Measurements from ENCODE around the gene KAZN.

Gene KAZN

DNA sequence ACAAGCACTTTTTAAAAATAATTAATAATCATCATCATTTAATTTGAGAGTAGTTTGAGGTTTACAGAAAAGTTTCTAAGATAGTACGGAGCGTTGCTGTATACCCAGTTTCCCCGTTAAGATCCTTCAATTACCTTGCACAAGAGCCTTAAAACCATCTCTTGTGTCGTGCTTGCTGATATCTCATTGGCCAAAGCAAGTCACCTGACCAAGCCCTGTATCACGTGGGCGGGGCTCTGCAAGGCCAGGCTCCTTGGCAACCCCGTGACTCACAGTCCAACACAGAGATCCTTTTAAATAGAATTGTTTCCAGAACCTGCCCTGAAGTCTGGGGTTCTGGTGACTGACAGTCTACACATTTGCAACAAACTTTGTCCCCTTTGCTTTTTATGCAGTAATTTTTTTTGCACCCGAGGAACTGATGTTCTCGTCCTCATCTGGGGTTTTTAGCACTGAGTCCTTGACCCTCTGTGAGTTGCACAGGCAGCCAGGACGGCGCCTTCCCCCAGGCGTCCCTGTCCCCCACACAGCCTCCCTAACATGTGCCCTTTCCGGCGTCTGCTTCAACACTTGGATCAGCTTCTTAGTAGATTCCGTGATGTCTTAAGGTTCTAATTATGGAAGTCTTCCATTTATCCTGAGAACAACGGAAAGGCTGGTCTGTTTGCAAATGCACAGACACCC lies 371.8 kb downstream of the KAZN start:
- DNase-seq, result peak; percentile 86

DNA sequence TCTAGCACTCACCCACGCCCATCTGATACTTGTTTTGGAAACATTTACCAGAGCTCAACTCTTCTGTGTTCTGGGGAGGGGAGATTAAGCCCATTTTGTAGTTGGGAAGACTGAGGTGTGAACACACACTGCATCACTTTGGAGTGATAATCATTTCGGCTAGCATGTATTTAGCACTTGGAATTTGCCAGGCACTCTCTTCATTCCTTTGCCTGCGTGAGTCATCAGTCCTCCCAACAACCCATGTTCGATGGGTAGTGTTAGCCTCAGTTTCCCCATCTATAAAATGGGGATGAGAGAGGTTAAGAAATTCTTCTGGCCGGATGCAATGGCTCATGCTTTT lies 372.3 kb downstream of the KAZN start:
- no peak for DNase-seq

DNA sequence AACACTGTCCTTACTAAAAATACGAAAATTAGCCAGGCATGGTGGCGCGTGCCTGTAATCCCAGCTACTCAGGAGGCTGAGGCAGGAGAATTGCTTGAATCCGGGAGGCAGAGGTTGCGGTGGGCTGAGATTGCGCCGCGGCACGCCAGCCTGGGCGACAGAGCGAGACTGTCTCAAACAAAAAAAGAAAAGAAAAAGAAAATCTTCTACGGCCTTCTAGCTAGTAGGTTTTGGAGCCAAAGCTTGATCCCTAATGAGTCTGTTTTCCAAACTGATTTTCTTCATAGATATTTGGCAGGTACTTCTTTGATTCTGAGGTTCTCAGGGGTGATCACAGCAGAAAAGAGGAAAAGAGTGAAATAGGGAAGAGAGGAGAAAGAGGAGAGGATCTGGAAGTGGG lies 372.7 kb downstream of the KAZN start:
- DNase-seq, result no peak

DNA sequence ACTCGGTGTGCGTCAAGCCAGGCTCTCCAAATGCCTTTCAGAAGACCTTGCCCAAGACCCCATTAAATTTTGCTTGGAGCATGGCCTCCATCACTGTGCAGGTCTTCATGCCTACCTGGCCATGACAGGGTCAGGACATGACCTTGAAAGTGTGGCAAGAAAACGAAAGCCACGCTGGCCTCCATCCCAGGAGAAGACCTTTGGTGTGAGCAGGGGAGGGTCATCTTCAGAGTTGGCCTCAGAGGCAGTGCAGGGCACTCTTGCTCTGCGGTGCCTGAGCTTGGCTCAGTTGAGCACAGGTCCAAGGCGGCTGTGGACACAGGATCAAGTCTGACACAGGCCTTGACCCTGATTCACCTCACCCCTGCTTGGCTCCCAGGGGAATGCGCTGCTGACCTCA lies 373.6 kb downstream of the KAZN start:
- no peak for DNase-seq

DNA sequence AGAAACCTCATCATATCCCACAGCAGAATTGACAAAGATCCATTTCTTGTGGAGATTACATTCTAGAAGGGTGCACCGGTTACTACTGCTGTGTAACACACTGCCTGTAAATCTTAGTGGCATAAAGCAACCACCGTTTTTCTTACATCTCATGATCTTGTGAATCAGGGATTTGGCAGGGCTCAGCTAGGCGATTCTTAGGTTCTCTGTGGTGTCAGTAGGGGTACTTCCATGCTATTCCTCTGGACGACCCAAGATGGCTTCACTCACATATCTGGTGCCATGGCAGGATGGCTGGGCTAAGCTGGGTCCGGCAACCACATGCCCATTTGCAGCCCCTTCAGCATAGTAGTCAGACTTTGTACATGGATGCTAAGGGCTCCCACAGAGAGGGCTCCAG lies 375.3 kb downstream of the KAZN start:
- no peak for DNase-seq

DNA sequence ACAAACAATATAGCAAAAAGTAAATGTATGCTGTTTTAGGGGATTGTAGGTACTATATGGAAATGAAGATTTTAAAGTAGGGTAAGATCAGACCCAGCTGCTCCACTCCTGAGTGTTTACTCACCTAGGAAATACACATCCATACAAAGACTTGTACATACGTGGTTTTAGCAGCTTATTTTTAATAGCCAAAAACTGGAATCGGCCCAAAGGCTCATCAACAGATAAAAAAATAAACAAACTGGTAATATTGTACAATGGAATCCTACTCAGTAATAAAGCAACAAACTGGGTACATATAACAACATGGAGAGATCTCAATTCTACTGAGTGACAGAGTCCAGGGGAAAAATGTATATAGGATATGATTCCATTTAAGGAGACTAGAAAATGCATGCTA lies 375.9 kb downstream of the KAZN start:
- no peak for DNase-seq

DNA sequence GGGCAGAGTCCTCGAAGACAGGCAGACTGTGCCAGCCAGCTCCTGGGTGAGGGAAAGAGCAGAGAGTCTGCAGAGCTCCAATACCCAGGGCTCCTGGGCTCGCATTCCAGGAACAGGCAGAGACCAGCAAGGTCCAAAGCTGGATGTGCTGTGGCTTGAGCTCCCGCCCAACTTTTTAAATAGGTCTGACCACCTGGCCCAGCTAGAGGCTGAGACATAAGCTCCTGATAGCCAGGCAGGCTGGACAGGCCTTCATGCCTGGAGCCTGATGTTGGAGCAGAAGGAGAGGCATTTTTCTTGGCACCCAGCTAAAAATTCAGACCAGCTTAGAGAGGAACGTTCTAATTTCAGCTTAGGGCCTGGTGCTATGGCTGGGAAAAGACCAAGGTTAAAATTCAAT lies 376.6 kb downstream of the KAZN start:
- DNase-seq, result no peak

DNA sequence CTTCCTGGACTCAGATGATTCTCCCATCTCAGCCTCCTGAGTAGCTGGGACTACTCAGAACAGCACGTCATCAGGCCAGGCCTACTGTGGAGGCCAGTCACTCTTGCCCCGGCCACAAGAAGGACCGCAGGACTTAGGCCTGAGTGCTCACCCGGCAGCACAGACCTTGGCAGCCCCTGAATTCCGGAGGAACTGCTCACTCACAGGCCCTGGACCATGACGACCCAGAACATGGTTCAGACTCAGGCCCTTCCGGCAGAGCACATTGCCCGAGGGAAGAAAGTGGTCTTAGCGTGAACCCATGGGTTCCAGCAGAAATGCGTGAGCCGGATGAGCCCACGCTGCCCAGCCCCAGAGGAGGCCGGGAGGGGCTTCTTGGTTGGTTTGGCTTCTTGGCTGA lies 377.8 kb downstream of the KAZN start:
- no peak for DNase-seq

DNA sequence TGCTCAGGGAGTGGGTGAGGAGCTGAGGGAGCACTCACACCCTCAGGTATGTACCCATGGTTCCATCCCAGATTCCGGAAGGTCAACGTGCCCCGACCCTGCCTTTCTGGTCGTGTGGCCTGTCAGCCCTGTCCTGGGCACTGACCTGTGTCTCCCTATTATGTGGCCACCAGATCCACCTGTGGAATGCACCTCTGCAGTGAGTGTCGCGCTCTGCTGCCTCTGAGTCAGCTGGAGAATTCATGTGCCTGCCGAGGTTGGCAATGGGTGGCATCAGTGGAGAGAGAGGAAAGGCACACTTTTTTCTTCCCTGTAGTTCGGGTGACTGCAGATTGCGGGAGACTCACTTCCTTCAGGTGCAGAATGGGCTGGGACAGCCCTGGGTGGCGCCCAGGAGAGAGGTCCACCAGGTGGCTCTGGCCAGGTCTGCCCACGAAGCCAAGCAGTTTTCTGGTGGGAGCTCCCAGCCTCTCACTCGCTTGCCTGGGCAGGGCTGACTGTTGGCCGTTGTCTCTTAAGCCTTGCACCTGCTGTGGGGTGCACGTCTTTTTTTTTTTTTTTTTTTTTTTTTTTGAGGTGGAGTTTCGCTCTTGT lies 378.9 kb downstream of the KAZN start:
- no peak for DNase-seq

DNA sequence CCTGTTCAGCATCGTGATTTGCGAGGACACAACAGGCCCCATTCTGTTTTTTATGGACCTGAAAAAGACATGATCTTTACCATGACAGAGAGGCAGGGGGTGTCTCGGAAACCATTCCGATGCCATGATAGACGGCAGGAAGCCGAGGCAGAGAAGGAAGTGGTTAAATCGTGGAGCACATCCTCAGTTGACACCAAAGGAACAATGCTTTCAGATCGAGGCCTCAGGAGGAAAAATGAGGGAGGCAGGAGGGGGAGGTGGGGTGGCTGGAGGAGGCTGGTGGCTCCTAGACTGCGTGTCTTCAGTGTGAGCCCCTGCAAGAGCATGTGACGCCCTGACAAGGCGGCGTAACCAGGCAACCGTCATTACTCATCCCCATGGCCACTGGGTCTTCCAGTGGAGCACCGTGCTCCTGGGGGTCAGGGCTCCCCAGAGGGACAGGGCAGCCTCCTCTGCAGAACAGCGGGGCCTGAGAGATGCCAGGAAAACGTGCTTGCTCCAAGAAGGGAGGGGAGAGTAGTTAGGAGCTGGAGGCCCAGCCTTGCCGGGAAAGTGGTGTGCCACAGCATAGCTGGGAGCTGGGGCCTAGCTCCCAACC lies 382.2 kb downstream of the KAZN start:
- no peak for DNase-seq

DNA sequence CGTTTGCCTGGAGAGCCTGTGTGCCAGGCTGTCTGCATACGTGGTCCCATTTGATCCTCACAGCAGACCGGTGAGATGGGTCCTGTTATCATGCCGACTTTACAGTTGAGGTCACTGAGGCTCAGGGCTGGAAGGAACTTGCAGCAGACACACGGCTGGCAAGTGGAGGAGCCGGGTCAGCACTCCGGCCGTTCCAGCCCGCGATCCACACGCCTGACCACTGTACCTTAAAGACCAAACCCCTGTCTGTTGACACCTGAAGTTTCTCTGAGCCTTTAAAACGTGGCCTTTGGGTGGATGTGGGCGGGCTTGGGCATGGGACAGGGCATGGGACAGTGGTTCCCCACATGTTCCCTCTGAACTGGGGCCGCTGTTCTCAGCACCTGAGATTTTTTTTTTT lies 383.5 kb downstream of the KAZN start:
- DNase-seq, result no peak

DNA sequence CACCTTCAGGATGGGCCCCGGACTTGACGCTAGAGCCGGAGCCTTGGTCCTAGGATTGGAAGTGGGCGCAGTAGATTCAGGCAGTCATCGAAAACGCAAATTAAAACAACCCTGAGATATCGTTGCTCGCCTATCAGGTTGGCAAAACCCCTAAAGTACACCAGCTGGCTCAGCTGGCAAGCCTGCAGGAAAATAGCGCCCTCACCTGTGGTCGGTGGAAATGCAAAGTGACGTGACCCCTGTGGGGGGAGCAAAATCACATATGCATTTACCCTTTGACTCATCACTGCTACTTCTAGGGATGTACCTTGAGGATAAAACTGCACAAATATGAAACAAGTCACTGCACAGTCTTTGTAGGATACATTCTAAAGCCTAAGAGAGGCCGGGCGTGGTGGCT lies 384.8 kb downstream of the KAZN start:
- no peak for DNase-seq

DNA sequence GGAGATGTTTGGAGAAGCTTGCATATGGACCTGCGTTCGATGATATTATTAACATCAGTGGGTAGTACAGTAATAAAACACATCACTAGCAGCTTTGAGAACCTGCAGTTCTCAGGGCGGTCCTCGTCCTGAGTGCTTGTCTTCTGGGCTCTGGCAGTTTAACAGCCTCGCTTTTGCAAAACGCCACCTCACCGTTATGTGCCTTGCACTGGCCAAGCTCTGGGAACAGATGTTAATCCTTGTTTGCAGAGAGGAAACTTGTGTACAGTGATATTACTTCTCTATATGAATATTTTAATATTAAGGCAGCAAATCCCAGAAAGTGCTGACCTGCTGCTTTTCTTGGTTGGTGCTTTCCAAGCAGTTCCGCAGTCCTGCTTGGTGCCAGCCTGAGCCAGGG lies 387.7 kb downstream of the KAZN start:
- DNase-seq, result no peak

DNA sequence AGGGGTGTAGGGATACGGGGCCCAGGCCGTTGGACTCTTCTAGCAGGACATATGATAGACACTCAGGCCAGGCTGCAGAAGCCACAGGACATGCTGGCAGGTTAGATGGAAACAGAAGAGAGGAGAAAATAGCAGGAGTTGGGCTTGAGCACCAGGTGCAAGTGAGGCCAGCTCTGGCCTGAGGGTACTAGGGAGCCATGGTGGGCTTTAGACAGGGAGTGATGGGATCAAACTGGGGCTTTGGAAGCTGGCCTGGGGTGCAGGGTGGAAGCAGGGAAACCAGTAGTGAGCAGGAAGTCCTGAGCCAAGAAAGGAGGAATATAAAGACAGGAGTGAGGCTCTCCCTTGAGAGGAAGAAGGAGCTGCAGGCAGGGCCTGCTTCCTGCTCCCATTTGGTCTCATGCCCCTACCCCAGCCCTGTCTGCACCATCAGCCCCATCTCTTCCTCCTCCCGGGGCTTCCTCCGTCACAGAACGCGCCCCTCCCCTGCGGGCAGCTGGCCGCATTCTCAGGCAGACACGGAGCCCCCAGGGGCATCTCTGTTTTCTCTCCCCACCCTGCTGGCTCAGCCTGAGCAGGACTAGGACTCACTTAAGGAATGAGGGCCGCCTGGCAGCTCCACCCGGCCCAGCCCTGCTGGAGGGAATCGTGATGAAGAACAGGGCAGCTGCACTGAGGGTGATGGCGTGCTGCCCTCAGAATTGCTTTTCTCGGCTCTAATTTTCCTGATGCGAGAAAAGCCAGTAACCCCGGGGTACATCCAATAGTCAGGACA lies 389.5 kb downstream of the KAZN start:
- no peak for DNase-seq

DNA sequence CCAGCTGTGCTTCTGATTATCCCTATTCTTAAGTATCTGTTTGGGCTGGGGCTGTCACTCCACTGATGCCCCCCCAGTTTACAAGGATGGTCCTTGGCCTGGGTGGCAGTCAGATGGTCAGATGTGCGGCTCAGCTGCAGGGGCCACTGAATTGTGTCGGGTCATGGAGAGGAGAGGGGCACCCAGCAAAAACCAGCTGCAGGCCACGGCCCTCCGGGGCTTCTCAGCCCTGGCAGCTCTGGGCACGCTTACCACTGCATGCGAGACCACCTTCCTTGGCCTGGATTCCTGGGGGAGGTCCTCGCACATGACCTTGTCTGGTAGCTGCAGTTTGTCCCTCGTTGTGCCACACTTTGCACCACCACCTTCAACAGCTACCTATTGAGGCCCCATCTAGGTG lies 390.2 kb downstream of the KAZN start:
- DNase-seq, result no peak

DNA sequence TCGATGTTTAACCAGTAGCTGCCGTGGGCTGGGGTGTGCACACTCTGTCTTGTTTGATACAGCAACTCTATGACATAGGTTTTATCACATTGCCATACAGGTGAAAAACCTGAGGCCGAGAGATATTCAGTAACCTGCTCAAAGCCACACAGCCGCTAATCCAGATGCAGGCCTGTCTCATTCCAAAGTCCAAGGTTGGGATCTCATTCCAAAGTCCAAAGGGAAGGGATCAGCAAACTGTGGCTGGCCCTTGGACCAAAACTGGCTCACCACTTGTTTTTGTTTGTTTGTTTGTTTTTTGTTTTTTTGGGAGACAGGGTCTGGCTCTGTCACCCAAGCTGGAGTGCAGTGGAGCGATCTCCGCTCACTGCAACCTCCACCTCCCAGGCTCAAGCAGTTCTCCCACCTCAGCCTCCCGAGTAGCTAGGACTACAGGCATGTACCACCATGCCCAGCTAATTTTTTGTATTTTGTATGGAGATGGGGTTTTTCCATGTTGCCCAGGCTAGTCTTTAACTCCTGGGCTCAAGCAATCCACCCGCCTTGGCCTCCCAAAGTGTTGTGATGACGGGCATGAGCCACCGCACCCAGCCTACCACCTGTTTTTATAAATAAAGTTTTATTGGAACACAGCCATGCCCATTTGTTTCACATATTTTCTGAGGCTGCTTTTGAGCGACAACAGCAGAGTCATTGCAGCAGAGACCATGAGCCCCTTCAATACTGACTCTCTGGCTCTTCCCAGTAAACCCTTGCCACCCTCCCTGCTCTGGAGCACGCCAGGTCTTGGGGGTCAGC lies 391.6 kb downstream of the KAZN start:
- no peak for DNase-seq

DNA sequence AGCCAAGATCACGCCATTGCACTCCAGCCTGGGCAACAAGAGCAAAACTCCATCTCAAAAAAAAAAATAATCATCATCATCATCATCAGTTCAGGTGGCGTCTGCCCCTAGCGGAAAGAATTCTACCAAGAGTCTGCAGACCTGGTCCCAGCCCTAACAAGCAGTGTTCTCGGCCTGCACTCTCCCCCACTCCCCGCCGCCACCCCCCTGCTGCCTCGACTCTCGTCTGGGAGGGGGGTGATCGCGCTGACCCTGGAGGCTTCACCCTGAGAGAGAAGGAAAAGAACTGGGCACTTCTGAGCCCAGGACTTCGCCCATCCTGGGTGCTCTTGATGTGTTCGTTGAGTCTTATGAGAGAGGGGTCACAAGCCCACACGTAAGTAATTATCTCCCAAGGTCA lies 394.9 kb downstream of the KAZN start:
- DNase-seq, result no peak

DNA sequence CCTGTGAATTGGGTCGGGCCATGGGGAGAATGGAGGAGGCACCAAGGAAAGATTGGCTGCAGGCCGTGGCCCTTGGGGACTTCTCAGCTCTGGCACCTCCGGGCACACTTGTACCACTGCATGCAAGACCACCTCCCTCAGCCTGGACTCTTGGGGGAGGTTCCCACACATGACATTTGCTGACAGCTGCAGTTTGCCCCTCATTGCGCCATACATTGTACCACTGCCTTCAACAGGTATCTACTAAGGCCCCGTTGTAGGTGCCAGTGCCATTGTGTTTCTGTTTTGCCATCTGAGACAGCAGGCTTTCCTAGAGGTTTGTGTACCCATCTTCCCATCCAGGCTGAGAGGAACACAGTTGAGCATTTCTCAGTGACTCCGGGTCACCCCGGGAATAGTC lies 395.7 kb downstream of the KAZN start:
- no peak for DNase-seq

DNA sequence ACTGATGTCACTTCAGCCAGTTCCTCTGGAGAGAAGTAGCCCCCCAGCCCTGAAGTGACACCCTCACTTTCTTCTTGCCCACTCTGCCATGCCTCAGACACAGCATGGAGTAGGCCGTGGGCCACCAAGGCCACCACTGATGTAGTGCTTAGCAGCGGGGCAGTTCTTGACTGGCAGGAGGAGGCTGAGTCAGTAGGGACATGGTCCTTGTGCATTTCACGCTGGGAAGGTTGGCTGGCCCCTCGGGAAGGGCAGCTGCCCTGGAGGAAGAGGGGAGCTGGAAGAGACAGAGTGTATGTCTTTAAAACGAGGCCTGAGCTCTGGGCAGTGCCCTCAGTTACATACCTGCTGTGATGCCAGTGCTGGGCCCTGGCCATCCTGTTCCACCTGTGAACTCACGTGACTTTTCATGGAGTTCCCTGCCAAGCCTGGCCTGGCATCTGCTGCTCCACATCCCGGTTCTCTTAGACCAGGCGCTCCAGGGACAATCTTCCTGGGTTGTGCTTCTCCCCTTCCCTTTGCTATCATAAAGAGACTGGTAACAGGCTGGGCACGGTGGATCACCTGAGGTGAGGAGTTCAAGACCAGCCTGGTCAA lies 396.5 kb downstream of the KAZN start:
- no peak for DNase-seq

DNA sequence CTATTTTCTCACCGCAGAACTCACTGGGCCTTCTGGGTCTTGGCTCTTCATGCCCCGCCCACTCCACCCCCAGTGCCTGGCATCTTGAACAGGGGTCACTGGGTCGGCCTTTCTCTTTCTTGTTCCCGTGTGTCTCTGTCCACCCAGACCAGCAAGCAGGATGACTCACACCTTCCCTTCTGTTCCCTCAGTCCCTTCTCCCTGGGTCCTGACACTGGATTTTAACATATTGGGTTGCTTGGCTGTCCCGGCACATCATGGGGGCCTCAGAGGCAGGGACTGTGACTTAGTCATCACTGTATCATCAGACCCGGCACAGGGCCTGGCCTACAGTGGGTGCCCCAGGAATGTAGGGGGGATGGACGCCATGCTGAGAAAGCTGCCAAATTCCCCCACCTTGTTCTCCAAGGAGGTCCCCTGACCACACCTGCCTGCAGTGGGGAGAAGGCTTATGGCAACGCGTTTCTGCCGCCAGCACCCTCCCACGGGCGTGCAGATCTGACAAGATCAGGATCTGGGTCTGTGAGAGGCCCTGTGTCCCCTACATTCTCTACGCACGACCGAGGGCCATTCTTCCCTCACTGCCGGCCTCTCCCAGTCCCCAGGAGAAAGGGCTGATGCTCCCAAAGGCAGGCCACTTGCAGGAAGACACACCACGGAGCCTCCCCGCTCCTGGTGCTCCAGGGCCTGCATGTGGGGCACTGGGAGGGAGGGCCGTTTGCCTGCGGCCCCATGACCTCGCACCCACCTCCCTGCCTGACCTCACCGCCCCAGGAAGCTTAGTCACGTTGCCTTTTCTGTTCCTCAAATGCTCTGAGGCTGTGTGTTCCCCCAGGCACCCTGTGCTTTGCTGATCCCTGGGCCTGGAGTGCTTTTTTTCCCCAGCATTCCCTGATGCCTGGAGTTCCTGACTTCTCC lies 397.9 kb downstream of the KAZN start:
- DNase-seq, result peak; percentile 76

DNA sequence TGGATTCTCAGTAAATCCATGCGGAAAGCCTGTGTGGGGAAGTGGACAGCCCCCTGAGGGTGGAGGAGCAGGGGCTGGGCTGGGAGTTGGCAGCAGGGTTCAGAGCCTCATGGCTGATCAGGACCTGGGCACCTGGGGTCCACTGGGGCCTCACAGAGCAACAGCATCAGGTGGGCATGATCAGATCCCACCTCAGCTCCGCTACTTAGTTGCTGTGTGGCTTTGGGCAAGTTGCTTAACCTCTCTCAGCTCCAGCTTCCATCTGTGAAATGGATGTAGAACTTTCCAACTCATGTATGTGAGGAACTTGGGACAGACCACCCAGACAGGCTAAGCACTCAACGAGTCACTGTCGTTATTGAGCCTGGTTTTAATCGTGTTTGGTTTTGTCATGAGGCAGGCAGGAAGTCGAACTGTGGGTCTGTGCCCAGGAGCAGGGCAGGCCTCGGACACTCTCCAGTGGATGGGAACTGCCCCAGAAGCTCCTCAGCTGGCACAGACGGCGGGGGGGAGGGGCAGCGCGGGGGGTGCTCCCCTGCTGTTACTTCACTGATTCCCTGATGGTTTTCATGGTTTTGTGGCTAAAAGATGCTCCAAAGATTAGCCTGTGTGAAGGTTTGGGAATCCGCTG lies 399.3 kb downstream of the KAZN start:
- peak; percentile 23 for DNase-seq

Data from MV-4-11 (cell line).